Raji (cell line): ENCODE results near the gene RBAK.

Source experiments
- POLR2A ChIP-seq: IDR thresholded peaks from 2 replicates; pipeline ENCODE4 v1.6.1; 2011; ENCODE audit warnings: low read depth, low read length, control low read depth; ENCODE audit not compliant: insufficient read depth

The RBAK gene

DNA sequence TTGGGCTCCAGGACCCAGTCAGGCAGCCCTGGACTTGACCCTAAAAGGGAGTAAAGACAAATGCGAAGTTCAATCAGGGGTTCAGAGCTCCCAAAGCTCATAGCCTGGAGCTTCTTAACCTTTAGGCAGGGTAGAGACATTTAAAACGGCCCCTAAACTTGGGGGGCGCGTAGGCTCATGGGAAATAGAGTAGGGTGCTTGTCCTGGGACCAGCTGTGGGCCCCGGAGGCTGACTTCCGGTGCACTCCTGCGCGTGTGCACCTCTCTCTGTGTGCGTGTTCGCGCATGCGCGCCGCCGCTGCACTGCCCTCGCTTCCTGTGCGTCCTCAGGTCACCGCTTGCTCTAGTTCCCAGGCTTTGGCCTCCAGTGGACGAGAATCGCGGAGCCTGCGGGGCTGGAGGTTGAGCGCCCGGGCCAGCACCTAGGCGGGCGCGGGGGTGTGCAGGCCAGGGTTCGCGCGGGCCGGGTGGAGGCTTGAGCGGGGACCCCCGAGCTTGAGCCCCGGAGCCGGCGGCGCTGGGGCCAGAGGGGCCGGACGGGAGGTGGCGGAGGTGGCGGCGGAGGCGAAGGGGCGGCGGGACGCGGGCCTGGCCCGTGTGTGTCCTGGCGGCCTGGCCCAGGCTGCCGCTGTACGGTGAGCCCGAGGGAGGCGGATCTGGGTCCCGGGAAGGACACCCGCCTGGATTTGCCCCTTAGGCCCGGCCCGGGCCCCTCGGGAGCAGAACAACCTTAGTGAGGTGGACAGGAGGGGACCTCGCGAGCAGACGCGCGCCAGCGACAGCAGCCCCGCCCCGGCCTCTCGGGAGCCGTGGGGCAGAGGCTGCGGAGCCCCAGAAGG, at the start of gene RBAK:
RBAK (plus strand) TSS at position 303 of the 839 bp plus-strand sequence. CDS start 2,217 bp downstream, outside the sequence.
- peak; percentile 91 for TF ChIP-seq POLR2A

DNA sequence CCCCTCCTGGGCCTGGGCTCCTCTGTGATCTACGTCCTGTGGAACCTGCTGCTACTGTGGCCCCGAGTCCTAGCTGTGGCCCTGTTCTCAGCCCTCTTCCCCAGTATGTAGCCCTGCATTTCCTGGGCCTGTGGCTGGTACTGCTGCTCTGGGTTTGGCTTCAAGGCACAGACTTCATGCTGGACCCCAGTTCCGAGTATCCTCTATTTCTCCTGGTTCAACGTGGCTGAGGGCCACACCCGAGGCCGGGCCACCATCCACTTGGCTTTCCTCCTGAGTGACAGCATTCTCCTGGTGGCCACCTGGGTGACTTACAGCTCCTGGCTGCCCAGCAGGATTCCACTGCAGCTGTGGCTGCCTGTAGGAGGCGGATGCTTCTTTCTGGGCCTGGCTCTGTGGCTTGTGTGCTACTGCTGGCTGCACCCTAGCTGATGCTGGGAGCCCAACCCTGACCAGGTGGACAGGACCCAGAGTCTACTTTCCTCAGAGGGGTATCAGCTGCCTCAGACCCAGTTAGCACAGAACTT, 48.9 kb upstream of the RBAK start:
- no peak for TF ChIP-seq POLR2A

DNA sequence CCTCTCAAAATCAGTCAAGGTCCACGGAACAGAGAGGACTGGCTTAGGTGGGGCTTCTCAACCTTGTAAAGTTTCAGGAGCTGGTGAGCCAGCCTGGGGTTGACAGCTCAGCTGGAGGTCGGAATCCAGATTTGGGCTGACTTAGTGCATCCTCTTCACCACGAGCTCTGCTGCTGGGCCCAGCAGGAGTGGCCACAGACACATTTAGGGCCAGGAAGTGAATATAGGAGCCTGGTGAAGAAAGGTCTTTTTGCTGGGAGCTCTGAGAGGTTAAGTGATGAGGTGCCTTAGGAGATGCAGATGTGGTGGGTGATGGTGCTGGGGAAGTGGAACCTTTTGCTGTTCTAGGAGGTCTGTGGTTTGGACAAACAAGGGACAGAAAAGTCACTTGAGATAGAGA, 47.4 kb upstream of the RBAK start:
- no peak for TF ChIP-seq POLR2A

DNA sequence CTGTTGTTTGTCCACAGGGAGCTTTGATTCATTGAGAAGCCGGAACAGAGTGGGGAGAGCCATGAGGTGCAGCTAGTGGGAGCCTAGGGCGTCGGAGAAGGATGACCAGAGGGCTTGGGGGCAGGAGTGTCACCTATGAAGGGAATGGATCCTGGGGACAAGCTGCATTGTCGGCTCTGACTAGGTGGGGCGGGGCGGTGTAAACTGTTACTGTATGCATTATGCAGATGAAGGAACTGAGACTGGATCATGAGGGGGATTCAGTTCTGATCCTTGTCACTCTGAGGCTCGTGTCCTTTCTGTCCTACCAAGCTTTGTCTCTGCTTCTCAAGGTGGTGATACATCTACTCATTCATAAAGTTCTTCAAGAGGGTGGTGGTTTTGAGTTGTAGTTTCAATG, 46.8 kb upstream of the RBAK start:
- TF ChIP-seq POLR2A, result no peak

DNA sequence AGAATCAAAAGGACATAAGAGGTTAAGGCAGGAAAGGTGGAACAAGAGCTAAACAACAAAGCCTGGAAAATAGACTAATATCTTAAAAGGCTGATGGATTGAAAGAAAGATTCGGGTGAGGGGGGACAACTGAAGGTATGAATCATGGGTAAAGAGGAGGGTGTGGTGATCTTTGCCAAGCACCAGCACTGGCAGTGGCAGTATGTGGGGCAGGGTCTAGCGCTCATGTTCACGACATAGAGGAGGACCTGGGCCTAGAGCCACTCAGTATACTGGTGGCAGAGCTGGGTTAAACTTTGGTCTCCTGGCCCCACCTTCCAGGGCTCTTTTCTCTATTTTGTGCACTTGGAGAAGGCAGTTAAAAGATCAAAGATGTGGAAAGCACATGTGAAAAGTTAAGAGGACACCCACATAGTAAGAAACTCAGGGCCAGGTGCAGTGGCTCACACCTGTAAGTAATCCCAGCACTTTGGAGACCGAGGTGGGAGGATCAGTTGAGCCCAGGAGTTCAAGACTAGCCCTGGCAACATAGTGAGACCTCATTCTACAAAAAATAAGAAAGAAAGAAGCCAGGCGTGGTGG, 46.2 kb upstream of the RBAK start:
- no peak for TF ChIP-seq POLR2A

DNA sequence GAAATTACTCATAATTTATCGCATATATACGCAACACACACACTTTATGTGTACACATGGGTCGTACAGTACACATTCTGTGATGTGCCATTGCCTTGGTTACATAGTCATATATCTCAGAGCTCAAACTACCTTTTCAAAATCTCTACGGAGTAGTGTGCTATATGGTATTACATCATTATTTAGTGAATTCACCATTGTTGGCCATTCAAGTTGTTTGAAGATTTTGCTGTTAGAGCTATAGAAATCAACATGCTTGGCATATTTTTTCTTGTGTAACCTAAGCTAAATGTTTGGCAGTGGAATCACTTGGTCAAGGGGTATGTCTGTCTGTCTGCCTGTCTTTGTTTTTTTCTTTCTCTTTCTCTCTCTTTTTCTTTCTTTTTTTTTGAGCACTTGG, 44.7 kb upstream of the RBAK start:
- no peak for TF ChIP-seq POLR2A

DNA sequence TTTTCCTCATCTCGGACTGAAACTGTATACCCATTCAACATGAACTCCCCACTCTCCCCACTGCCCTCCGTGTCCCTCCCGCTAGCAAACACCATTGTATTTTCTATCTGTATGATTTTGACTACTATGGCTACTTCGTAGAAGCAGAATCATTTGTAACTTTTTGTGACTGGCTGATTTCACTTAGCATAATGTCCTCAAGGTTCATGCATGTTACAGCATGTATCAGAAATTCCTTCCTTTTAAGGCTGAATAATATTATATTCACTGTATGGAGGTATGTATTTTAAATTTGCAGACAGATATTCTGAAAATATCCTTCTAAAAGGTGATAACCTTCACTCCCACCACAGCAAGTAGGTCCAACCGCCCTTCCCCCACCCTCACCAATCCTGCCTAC, 43.7 kb upstream of the RBAK start:
- no peak for TF ChIP-seq POLR2A

DNA sequence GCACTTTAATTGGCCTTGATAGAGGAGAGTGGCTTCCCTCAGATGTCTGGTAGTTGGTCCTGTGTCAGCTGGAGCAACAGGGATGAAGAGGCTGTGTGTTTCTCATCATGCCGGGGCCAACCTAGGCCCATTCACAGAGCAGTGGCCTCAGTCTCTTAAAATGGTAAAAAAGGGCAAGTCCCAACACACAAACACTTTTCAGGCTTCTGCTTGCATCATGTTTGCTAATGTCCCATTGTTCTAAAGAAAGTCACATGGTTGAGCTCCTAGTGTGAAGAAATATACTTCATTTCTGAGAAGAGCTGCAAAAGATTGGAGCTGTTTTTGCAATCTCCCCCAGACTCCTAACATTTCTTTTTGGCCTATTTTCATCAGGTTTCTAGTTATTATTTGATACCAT, 40.6 kb upstream of the RBAK start:
- TF ChIP-seq POLR2A, result no peak

DNA sequence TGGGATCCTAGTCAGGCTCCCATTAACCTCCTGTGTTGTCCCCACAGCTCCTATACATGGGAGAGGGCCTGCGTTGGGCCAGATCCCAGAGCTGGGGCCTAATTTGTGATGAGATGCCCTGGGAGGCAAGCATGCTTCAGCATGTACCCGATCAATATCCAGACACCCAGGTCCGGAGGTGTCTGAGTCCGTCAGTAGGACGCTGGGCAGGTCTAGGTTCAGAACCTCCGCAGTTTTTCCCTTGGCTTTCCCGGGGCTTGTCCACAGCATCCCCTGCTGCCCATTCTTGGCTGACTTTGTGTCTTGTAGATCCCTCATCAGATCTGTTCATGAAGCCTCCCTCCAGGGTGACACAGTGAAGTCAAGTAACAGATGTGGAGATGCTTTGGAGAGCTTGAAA, 32.7 kb upstream of the RBAK start:
- TF ChIP-seq POLR2A, result no peak

DNA sequence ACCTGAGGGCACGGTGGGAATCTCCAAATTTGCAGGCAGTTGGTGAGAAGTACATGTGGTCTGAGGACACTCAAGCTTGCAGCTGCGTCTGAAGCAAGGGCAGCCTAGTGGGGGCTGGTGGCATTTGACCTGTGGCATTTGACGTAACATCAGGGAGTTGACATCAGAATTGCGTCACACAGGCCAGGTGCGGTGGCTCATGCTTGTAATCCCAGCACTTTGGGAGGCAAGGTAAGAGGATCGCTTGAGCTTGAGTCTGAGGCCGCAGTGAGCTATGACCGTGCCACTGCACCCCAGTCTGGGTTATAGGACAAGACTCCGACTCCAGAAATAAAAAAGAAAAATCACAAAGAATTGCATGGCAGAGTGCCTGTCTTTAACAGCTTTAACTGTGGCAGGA, 25.6 kb upstream of the RBAK start:
- no peak for TF ChIP-seq POLR2A

DNA sequence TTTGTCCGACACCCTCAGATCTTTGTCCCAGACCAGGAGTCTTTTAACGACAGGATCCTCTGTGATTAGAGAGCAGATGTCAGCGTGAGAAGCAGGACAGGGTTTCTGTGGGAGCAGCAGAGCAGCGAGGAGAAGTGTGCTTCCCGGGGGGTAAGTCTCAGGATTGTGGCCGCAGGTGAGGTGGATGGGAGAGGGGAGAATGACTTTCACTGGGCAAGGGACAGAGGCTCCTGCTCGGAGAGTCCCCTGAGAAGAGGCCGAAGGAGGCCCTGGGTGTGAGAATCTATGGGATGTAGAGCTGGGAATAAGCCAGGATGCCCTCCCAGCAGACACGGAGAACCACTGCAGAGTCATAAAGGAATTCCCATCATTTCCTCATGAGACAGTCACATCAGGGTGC, 10.4 kb upstream of the RBAK start:
- TF ChIP-seq POLR2A, result no peak

DNA sequence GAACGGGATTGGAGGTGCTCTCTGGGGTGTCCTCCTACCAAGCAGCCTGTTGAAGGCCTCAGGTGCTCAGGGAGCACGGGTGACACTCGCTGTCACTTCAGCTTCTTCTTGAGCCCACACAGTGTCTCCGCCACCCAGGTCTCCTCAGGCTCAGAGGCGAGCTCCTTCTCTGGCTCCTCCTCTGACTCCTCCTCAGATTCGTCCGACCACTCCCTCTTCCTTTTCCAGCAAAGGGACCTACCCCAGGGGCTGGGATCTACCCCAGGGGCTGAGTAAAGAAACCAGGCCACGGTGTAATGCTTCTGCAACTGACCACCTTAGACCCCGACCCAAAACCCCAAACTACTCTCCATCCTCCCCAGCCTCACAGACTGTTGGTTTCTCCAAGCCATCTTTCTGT, 9.2 kb upstream of the RBAK start:
- TF ChIP-seq POLR2A, result no peak

DNA sequence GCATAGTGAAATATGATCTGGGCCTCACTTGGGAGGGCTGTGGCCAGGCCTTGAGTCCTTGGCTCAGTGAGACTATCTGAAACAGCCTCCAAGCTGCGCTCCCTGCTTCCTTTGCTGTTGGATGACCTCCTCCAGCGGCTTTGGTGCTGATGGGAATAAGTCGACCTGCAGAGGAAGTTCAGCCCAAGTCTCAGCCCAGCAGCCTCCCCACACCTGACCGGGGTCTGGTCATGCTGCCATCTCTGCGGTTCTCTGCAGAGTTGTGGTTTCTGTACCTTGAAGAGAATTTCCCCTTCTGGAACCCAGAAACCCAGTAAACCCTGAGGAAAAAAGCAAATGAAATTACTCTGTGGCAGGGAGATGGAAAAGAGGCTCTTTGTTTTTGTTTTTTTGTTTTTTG, 4.6 kb upstream of the RBAK start:
- no peak for TF ChIP-seq POLR2A

DNA sequence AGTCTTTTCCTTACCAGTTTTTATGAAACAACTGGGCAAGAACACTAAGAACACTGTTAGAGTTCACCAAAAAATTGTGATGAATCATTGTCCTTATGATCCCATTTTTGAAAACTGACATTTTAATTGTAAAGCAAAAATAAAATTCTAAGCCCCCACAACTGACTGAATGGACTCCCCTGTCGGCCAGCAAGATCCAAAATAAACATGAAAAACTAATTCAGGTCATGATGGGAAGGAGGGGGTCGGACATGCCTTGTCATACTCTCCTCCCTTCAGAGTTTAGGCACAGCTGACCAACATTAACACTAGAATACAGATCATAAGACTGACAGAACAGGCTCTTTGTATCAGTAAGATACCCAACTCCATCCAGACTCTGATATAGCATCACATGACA, 2.0 kb upstream of the RBAK start:
- TF ChIP-seq POLR2A, result no peak

DNA sequence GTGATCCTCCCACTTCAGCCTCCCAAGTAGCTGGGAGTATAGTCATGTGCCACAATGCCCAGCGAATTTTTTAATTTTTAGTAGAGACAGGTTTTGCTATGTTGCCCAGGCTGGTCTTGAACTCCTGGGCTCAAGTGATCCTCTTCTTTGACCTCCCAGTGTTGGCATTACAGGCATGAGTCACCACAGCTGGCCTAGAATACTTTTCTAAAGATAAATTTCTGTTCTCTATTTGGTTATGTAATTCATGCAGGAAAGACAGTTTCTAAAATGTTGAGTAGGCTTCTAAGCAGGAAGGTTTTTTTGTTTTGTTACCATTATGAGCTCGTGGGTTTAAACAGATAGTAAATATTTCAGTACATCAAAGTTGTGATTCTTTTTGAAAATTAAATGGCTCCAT, 5.0 kb downstream of the RBAK start:
- no peak for TF ChIP-seq POLR2A

DNA sequence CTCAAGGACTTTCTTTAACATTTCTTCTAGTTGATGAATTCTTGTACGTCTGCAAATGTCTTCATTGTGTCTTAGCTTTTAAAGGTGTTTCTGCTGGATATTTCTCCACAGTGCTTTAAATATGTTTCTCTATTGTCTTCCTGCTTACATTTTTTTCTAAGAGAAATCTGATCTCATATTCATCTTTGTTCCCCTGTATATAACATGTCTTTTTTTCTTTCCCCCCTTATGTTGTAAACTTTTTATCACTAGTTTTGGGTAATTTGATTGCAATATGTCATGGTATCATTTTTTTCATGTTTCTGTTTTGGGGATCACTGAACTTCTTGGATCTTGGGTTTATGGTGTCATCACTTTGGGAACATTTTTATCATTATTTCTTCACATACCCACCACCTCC, 7.5 kb downstream of the RBAK start:
- TF ChIP-seq POLR2A, result no peak
